ENCODE results near the gene SHROOM3. TPM values are rescaled to one million over a fixed set of nuclear protein-coding genes. Genes with fewer than 3 reads are reported as not detected.

The SHROOM3 gene
- total and polyA plus RNA-seq, 2 donors (not counting 3 experiments of a cell fraction or from before 2014, with no cell fraction given): 2.7 to 6.7 TPM

DNA sequence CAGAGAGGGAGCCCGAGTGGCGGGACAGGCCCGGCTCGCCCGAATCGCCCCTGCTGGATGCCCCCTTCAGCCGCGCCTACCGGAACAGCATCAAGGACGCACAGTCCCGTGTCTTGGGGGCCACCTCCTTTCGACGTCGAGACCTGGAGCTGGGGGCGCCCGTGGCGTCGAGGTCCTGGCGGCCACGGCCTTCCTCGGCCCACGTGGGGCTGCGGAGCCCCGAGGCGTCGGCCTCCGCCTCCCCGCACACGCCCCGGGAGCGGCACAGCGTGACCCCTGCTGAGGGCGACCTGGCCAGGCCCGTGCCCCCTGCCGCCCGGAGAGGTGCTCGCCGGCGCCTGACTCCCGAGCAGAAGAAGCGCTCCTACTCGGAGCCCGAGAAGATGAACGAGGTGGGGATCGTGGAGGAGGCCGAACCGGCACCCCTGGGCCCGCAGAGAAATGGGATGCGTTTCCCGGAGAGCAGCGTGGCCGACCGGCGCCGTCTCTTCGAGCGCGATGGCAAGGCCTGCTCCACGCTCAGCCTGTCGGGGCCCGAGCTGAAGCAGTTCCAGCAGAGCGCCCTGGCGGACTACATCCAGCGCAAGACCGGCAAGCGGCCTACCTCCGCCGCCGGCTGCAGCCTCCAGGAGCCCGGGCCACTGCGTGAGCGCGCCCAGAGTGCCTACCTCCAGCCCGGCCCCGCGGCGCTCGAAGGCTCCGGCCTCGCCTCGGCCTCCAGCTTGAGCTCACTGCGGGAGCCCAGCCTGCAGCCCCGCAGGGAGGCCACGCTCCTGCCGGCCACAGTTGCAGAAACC, 306.0 kb downstream of the SHROOM3 start:
- Histone ChIP-seq H4K20me1 (replicated peaks; ENCODE audit: control insufficient read depth, extremely low read depth, insufficient read depth, low read length) (no peaks in the 10 kb centered on the region), H3K9me1 (replicated peaks; ENCODE audit: control insufficient read depth, extremely low read depth, insufficient read depth, low read length) (no peaks in the 10 kb centered on the region), H3K27ac (ENCODE audit: insufficient read depth, low read depth, low read length) (no peak overlapping the region), H3K4me3 (replicated peaks in 1 of 3; ENCODE audit: insufficient read depth in 1 of 3, low read depth in 1 of 3, low read length in 3 of 3) (no peak overlapping the region), H3K79me2 (ENCODE audit: control insufficient read depth, insufficient read depth, low read length) (no peaks in the 10 kb centered on the region), H3K4me2 (ENCODE audit: insufficient read depth, low read length) (no peak overlapping the region), H3K36me3 (ENCODE audit: control insufficient read depth in 2 of 2, extremely low read depth in 1 of 2, insufficient read depth in 2 of 2, low read length in 2 of 2) (peaks cover 0 to 4% of the 10 kb centered on the region in 2 experiments), H3K9ac (replicated peaks; ENCODE audit: extremely low read depth, insufficient read depth, low read length) (no peak overlapping the region), H3K27me3 (ENCODE audit: control insufficient read depth in 2 of 2, insufficient read depth in 2 of 2, low read length in 2 of 2) (no peaks in the 10 kb centered on the region), H3K4me1 (ENCODE audit: control insufficient read depth, extremely low read depth, insufficient read depth, low read length) (peaks cover 24% of the 10 kb centered on the region), H2AFZ (ENCODE audit: low read depth, low read length) (no peak overlapping the region), H3K9me3 (replicated peaks; ENCODE audit: control insufficient read depth, insufficient read depth, low read length) (no peaks in the 10 kb centered on the region)
- FAIRE-seq: no peak
- dilution Hi-C loops (cut with MboI; ENCODE audit: extremely low pct_ligation_motif_present, low sequenced_read_pairs) (no loop called here), intact Hi-C loops (cut with micrococcal nuclease) (no loop called here)
- no TSS peak for BruUV-seq (replicated peaks)
- ChIA-PET CTCF (no interaction called here), POLR2A (no interaction called here)
- TF ChIP-seq, protein P1, sequence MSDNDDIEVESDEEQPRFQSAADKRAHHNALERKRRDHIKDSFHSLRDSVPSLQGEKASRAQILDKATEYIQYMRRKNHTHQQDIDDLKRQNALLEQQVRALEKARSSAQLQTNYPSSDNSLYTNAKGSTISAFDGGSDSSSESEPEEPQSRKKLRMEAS (IDR thresholded peaks at IDR 0.05; ENCODE audit: insufficient read depth, insufficient read length): no peak
- no peak for TF ChIP-seq GATA2 (IDR thresholded peaks at IDR 0.05; ENCODE audit: insufficient read depth, insufficient read length, low read depth, low read length)
- TF ChIP-seq EZH2 (IDR thresholded peaks at IDR 0.05; ENCODE audit: borderline replicate concordance, low read depth, low read length, severe bottlenecking): no peak
- no peak for TF ChIP-seq POLR2A (IDR thresholded peaks at IDR 0.05; ENCODE audit: low read depth, low read length)
- TF ChIP-seq JUN (IDR thresholded peaks at IDR 0.05; ENCODE audit: borderline replicate concordance, insufficient read depth, insufficient read length, low read depth): no peak
- no peak for TF ChIP-seq MYC (IDR thresholded peaks at IDR 0.05; ENCODE audit: low read depth, low read length)
- no peak for TF ChIP-seq POLR2AphosphoS5 (IDR thresholded peaks at IDR 0.05; ENCODE audit: insufficient read depth, low read depth, low read length)
- TF ChIP-seq, protein P2, sequence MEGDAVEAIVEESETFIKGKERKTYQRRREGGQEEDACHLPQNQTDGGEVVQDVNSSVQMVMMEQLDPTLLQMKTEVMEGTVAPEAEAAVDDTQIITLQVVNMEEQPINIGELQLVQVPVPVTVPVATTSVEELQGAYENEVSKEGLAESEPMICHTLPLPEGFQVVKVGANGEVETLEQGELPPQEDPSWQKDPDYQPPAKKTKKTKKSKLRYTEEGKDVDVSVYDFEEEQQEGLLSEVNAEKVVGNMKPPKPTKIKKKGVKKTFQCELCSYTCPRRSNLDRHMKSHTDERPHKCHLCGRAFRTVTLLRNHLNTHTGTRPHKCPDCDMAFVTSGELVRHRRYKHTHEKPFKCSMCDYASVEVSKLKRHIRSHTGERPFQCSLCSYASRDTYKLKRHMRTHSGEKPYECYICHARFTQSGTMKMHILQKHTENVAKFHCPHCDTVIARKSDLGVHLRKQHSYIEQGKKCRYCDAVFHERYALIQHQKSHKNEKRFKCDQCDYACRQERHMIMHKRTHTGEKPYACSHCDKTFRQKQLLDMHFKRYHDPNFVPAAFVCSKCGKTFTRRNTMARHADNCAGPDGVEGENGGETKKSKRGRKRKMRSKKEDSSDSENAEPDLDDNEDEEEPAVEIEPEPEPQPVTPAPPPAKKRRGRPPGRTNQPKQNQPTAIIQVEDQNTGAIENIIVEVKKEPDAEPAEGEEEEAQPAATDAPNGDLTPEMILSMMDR (IDR thresholded peaks at IDR 0.05; ENCODE audit: extremely low read depth in 1 of 2, insufficient read depth in 1 of 2, low read depth in 1 of 2, low read length in 2 of 2): no peak
- DNase-seq (ENCODE audit: low read depth, low spot score): no peak

Measured in endothelial cell of umbilical vein (primary cell).